OCI-LY1 (cell line): ENCODE results near the gene IL1RAPL1.

Source experiments
- EZH2 ChIP-seq: fragments of 200-600 bp; sonication (generic), shearing (Covaris generic); IDR thresholded peaks from 2 replicates; pipeline ENCODE4 v1.8.0; 2017; ENCODE audit warnings: borderline replicate concordance, mixed run types, mild to moderate bottlenecking, antibody characterized with exemption, low read length, moderate library complexity, mixed read lengths
- TF ChIP-seq, protein P1 (sequence below): fragments of 200-600 bp; sonication (generic), shearing (Covaris generic); IDR thresholded peaks from 2 replicates; pipeline ENCODE4 v1.5.1; 2017; ENCODE audit warnings: mild to moderate bottlenecking, antibody characterized with exemption, low read length, moderate library complexity, mixed read lengths

DNA sequence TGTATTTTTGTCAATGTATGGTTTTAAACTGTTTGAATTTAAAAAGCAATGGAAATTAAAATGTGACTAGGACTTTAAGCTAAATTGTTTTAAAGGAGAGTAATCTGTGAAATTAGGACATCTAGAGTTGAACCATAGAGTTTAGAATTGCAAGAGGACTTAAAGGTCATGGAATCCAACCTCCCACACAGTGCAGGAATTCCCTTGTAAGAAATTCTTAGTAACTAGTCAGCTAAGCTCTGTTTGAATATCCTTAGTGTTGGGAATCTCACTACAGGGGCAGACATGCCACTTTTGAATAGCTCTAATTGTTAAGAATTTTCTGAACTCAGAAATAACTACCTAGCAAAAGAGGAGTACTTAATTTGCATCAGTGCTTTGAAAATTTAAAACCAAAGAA, 292.9 kb downstream of the IL1RAPL1 start:
- TF ChIP-seq, protein P1, sequence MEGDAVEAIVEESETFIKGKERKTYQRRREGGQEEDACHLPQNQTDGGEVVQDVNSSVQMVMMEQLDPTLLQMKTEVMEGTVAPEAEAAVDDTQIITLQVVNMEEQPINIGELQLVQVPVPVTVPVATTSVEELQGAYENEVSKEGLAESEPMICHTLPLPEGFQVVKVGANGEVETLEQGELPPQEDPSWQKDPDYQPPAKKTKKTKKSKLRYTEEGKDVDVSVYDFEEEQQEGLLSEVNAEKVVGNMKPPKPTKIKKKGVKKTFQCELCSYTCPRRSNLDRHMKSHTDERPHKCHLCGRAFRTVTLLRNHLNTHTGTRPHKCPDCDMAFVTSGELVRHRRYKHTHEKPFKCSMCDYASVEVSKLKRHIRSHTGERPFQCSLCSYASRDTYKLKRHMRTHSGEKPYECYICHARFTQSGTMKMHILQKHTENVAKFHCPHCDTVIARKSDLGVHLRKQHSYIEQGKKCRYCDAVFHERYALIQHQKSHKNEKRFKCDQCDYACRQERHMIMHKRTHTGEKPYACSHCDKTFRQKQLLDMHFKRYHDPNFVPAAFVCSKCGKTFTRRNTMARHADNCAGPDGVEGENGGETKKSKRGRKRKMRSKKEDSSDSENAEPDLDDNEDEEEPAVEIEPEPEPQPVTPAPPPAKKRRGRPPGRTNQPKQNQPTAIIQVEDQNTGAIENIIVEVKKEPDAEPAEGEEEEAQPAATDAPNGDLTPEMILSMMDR: no peak
- no peak for TF ChIP-seq EZH2
